AG04449 (cell line): ENCODE results near the gene PRDM16.

Source experiments
- CTCF ChIA-PET: fragments of 350-600 bp; formaldehyde crosslinking; extraction: SDS; loops from one replicate; lab custom pipeline; 2021; ENCODE audit warnings: antibody characterized with exemption; lab: Yijun Ruan, JAX
- POLR2A ChIA-PET: fragments of 400-600, 350-600 bp; formaldehyde crosslinking; extraction: SDS; loops from one replicate; lab custom pipeline; 2020; ENCODE audit warnings: antibody characterized with exemption, inconsistent platforms; lab: Yijun Ruan, JAX
- DNase-seq: peaks from one replicate; pipeline ENCODE4 v3.0.0-alpha.2; 2010; ENCODE audit warnings: low read depth, low spot score
- H3K4me3 ChIP-seq: 2 replicates; pipeline ENCODE4 v1.5.1; 2011; ENCODE audit warnings: low read depth, mild to moderate bottlenecking, control low read depth, low read length
- TF ChIP-seq, protein P1 (sequence below): IDR thresholded peaks from one replicate; pipeline ENCODE4 v1.5.1; 2011; ENCODE audit warnings: mild to moderate bottlenecking, moderate library complexity, low read length, control low read depth, inconsistent platforms; ENCODE audit not compliant: insufficient read depth; ENCODE audit errors: missing control alignments

The PRDM16 gene

DNA sequence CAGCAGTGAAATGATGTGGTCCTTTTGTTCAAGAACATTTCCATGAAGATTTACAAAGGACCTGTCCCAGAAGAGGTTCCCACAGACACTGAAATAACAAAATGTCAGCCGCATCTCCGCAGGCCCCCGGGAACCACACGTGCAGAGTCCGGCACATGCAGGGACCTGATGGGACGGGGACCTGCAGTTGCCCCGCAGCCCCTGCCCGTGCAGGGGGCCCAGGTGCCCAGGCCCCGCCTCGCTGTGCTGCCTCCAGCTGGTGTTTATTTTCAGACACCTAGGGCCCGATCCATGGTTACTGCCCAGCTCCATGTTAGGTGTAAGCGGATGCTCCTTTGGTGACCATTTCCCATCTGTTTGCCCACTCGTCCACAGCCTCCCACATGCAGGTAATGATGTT lies 236.2 kb downstream of the PRDM16 start:
- no peak for DNase-seq
- TF ChIP-seq, protein P1, sequence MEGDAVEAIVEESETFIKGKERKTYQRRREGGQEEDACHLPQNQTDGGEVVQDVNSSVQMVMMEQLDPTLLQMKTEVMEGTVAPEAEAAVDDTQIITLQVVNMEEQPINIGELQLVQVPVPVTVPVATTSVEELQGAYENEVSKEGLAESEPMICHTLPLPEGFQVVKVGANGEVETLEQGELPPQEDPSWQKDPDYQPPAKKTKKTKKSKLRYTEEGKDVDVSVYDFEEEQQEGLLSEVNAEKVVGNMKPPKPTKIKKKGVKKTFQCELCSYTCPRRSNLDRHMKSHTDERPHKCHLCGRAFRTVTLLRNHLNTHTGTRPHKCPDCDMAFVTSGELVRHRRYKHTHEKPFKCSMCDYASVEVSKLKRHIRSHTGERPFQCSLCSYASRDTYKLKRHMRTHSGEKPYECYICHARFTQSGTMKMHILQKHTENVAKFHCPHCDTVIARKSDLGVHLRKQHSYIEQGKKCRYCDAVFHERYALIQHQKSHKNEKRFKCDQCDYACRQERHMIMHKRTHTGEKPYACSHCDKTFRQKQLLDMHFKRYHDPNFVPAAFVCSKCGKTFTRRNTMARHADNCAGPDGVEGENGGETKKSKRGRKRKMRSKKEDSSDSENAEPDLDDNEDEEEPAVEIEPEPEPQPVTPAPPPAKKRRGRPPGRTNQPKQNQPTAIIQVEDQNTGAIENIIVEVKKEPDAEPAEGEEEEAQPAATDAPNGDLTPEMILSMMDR: no peak
- no peak overlapping the region for H3K4me3 ChIP-seq
- ChIA-PET POLR2A (no interaction called here), CTCF (no interaction called here)

DNA sequence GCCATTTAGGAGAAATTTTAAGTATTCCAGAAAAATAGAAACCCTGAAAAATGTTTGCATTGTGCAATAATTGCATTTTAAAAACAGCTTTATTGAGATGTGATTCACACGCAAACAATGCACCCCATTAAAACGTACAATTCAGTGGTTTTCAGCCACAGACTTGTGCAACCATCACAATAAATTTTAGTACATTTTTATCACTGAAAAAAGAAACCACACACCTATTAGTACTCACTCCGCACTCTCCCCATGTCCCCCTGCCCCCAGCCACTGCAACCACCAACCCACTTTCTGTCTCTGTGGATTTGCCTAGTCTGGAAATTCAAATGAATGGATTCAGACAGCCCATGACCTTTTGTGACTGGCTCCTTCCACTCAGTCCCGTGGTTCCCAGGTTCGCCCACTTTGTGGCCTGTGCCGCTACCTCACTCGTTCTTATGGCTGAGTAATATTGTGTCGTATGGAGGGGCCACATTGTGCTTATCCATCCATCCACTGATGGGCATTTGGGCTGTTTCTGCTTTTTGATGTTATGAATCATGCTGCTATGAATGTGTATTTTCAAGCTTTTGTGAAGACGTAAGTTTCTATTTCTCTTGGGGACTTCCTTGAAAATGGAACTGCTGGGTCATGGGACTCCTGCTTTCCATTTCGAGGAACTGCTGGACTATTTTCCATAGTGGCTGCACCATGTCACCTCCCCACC lies 237.7 kb downstream of the PRDM16 start:
- DNase-seq: peak; percentile 49
- POLR2A ChIA-PET: no interaction called here
- H3K4me3 ChIP-seq: no peak overlapping the region
- TF ChIP-seq, protein P1: no peak
- CTCF ChIA-PET: no interaction called here

DNA sequence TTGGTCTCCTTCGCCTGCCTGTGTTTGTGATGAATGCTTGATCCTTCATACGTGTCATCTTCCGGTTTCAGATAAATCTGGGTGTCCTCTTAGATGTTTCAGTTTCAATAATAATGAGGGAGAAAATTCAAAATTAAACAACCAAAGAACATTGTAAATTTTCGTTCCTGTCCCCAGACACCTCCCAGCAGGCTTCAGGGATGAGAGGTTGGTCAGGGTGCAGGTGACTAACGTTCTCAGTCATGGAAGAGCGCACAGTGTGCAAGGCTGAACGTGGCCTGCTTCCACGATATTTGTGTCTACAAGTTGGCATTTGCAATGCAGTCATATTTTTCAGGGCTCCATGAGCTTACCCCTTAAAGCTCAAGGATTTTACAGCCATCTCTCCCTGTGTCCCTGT lies 238.4 kb downstream of the PRDM16 start:
- ChIA-PET CTCF (no interaction called here), POLR2A (no interaction called here)

DNA sequence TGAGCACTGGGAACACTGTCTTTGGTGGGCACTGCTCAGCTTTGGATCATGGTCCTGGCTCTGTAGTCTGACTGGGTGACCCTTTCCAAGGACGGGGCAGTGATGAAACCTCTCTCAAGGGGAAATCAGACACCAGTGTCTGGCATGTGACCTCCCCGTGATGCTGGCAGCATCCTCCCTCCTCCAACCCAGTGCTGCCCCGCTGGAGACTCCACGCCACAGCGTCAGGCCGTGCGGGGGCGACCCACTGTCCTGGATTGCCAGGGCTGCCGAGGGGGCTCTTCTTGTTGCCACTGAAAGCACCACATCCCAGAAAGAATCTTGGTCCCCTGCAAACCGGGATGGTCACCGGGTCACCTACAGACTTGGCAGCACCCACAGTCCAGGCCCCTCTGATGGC lies 239.1 kb downstream of the PRDM16 start:
- no peak for DNase-seq
- ChIA-PET POLR2A (no interaction called here), CTCF (interaction anchor here (1.4 kb wide), 1 partner anchor 11 kb away, joined by 4 read pairs; no protein-coding TSS in a partner anchor)
- TF ChIP-seq, protein P1: no peak
- no peak overlapping the region for H3K4me3 ChIP-seq

More for the DNA sequence above, 238.4 kb downstream of the PRDM16 start:
- no peak overlapping the region for H3K4me3 ChIP-seq
- no peak for DNase-seq
- TF ChIP-seq, protein P1: no peak

DNA sequence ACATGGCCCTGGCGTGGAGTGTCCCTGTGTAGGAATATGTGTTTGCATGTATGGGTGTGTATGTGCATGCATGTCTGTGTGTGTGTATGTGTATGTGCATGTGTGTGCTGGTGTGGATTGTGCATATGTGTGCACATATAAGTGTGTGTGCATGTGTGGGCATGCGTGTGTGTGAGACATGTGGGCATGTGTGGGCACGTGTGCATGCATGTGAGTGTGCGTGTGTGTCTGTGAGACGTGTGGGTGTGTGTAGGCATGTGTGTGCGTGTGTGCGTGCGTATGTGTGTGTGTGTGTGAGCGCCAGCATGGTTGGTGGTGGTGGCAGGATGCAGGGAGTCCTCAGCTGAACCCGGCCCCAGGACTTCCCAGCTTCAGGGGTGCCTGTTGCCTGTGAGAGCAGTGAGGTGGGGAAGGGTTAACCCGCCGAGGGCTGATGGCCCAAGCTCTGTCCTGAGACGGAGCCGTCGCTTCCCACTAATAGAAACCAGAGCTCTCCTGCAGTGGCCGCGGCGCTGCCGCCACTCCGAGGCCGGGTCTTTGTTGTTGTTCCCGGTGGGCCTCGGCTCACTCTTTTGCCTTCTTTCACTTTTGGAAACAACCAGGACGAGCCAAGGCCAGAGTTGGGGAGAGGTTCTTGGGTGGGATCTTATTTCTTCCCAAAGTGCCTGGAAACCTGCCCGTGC lies 241.9 kb downstream of the PRDM16 start:
- no peak for DNase-seq
- ChIA-PET POLR2A (no interaction called here), CTCF (interaction anchor here (1.0 kb wide), 1 partner anchor 12 kb away, joined by 3 read pairs; no protein-coding TSS in a partner anchor)
- H3K4me3 ChIP-seq: no peak overlapping the region
- TF ChIP-seq, protein P1: no peak

DNA sequence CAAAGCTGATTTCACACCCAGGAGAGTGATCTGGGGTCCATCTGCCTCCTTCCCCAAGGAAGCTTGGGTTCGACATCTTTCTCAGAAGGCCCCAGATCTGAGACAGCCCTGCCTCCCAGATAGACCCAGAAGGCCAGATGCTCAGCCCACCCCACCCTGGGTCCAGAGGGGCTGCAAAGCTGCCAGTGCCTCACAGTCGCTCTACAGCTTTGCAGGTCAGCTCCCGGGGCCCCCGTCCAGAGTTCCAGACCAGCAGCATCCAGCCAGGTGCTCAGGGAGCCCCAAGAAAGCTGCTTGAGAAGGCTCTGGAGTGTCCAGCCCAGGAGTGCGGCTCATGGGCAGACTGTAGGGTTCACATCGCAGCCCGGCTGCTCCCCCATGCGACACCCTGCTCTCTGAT lies 242.7 kb downstream of the PRDM16 start:
- no peak overlapping the region for H3K4me3 ChIP-seq
- CTCF ChIA-PET: interaction anchor here (1.0 kb wide), 1 partner anchor 11 kb away, joined by 3 read pairs; no protein-coding TSS in a partner anchor
- no peak for DNase-seq
- TF ChIP-seq, protein P1: no peak
- POLR2A ChIA-PET: no interaction called here
